H9 (cell line): ENCODE data around the gene C1orf159. TPM values are rescaled to one million over a fixed set of nuclear protein-coding genes. Genes with fewer than 3 reads are reported as not detected.

ENCODE experiments used
- DNase-seq: peaks from one replicate; pipeline ENCODE4 v3.0.0-alpha.2; 2017
- H2AFZ ChIP-seq: one replicate; pipeline ENCODE4 v1.6.1; 2013; ENCODE audit warnings: mild to moderate bottlenecking, low read length, control low read depth, moderate library complexity
- H2AK5ac ChIP-seq: 2 replicates; pipeline ENCODE4 v1.6.1; 2013; ENCODE audit warnings: low read length, control low read depth, mixed read lengths; ENCODE audit not compliant: insufficient read length
- H2BK120ac ChIP-seq: one replicate; pipeline ENCODE4 v1.6.1; 2013; ENCODE audit warnings: low read depth, mild to moderate bottlenecking, low read length, control low read depth, inconsistent platforms; ENCODE audit not compliant: poor library complexity, severe bottlenecking
- H2BK12ac ChIP-seq: 2 replicates; pipeline ENCODE4 v1.6.1; 2013; ENCODE audit warnings: low read length, control low read depth, mixed read lengths, low read depth; ENCODE audit not compliant: insufficient read length
- H2BK15ac ChIP-seq: 2 replicates; pipeline ENCODE4 v1.6.1; 2013; ENCODE audit warnings: low read depth, low read length, control low read depth
- H2BK20ac ChIP-seq: one replicate; pipeline ENCODE4 v1.6.1; 2013; ENCODE audit warnings: low read depth, mild to moderate bottlenecking, low read length, control low read depth, inconsistent platforms; ENCODE audit not compliant: poor library complexity, severe bottlenecking
- H2BK5ac ChIP-seq: 2 replicates; pipeline ENCODE4 v1.6.1; 2013; ENCODE audit warnings: low read length, control low read depth, mixed read lengths; ENCODE audit not compliant: insufficient read length
- H3K14ac ChIP-seq: 2 replicates; pipeline ENCODE4 v1.6.1; 2013; ENCODE audit warnings: low read length, control low read depth; ENCODE audit not compliant: insufficient read depth
- H3K18ac ChIP-seq: 2 replicates; pipeline ENCODE4 v1.6.1; 2013; ENCODE audit warnings: low read depth, mild to moderate bottlenecking, mixed read lengths, low read length, control low read depth; ENCODE audit not compliant: insufficient read length
- H3K23ac ChIP-seq: 2 replicates; pipeline ENCODE4 v1.6.1; 2013; ENCODE audit warnings: low read length, control low read depth, mixed read lengths, low read depth; ENCODE audit not compliant: insufficient read length
- H3K23me2 ChIP-seq: 2 replicates; pipeline ENCODE4 v1.6.1; 2013; ENCODE audit warnings: low read depth, mild to moderate bottlenecking, mixed read lengths, low read length, control low read depth; ENCODE audit not compliant: insufficient read length, poor library complexity, severe bottlenecking
- H3K27ac ChIP-seq: 2 replicates; pipeline ENCODE4 v1.5.1; 2013; ENCODE audit warnings: low read length, control low read depth, mixed read lengths, low read depth; ENCODE audit not compliant: insufficient read length
- H3K27me3 ChIP-seq: 2 replicates; pipeline ENCODE4 v1.6.1; 2013; ENCODE audit warnings: low read length, control low read depth, inconsistent platforms; ENCODE audit not compliant: insufficient read depth
- H3K4ac ChIP-seq: 2 replicates; pipeline ENCODE4 v1.6.1; 2013; ENCODE audit warnings: low read depth, mild to moderate bottlenecking, control low read depth, inconsistent platforms, low read length, moderate library complexity
- H3K4me1 ChIP-seq: 2 replicates; pipeline ENCODE4 v1.6.1; 2013; ENCODE audit warnings: low read length, control low read depth, inconsistent platforms; ENCODE audit not compliant: insufficient read depth
- H3K4me2 ChIP-seq: 2 replicates; pipeline ENCODE4 v1.6.1; 2013; ENCODE audit warnings: low read length, control low read depth, mixed read lengths; ENCODE audit not compliant: insufficient read length, insufficient read depth
- H3K56ac ChIP-seq: 2 replicates; pipeline ENCODE4 v1.6.1; 2013; ENCODE audit warnings: low read depth, mild to moderate bottlenecking, mixed read lengths, low read length, control low read depth; ENCODE audit not compliant: insufficient read length
- H3K79me1 ChIP-seq: 2 replicates; pipeline ENCODE4 v1.6.1; 2013; ENCODE audit warnings: low read depth, mild to moderate bottlenecking, moderate library complexity, low read length, control low read depth, inconsistent platforms; ENCODE audit not compliant: insufficient read depth, poor library complexity, severe bottlenecking
- H3K79me2 ChIP-seq: 2 replicates; pipeline ENCODE4 v1.6.1; 2013; ENCODE audit warnings: low read length, control low read depth, inconsistent platforms; ENCODE audit not compliant: insufficient read depth
- H3K9ac ChIP-seq: 2 replicates; pipeline ENCODE4 v1.6.1; 2013; ENCODE audit warnings: low read length, control low read depth, mixed read lengths; ENCODE audit not compliant: insufficient read length; ENCODE audit errors: extremely low read depth
- H3K9me3 ChIP-seq: one replicate; pipeline ENCODE4 v1.6.1; 2013; ENCODE audit warnings: low read depth, low read length, inconsistent platforms; ENCODE audit not compliant: control insufficient read depth
- H3T11ph ChIP-seq: one replicate; pipeline ENCODE4 v1.6.1; 2013; ENCODE audit warnings: mild to moderate bottlenecking, low read length, control low read depth, inconsistent platforms
- H4K20me1 ChIP-seq: one replicate; pipeline ENCODE4 v1.6.1; 2013; ENCODE audit not compliant: control insufficient read depth, insufficient read length, insufficient read depth
- H4K5ac ChIP-seq: 2 replicates; pipeline ENCODE4 v1.6.1; 2013; ENCODE audit warnings: low read depth, mild to moderate bottlenecking, mixed read lengths, low read length, control low read depth; ENCODE audit not compliant: insufficient read length
- H4K8ac ChIP-seq: replicated peaks from 2 replicates; pipeline ENCODE4 v1.6.1; 2013; ENCODE audit warnings: low read length, control low read depth, mixed read lengths, low read depth; ENCODE audit not compliant: insufficient read length
- H4K91ac ChIP-seq: 2 replicates; pipeline ENCODE4 v1.6.1; 2013; ENCODE audit warnings: low read depth, mild to moderate bottlenecking, moderate library complexity, mixed read lengths, low read length, control low read depth; ENCODE audit not compliant: insufficient read length
- H3K27ac Mint-ChIP-seq, 3 experiments: 2 replicates in 2 of 3; 3 replicates in 1 of 3; pipeline ENCODE4 v1.8.0; 2020 to 2021; ENCODE audit warnings: mixed read lengths in 3 of 3, mild to moderate bottlenecking in 1 of 3, moderate library complexity in 1 of 3
- H3K27me3 Mint-ChIP-seq: 2 replicates; pipeline ENCODE4 v1.8.0; 2021; ENCODE audit warnings: low read depth, mild to moderate bottlenecking, moderate library complexity, mixed read lengths
- H3K36me3 Mint-ChIP-seq, 3 experiments: 2 replicates in 2 of 3; 3 replicates in 1 of 3; pipeline ENCODE4 v1.8.0; 2020 to 2021; ENCODE audit warnings: low read depth in 3 of 3, mixed read lengths in 3 of 3; ENCODE audit not compliant: insufficient read depth in 1 of 3
- H3K4me1 Mint-ChIP-seq, 2 experiments: 2 replicates each; pipeline ENCODE4 v1.8.0; 2020; ENCODE audit warnings: mixed read lengths in 2 of 2
- H3K4me3 Mint-ChIP-seq, 2 experiments: 2 replicates in 1 of 2; 3 replicates in 1 of 2; pipeline ENCODE4 v1.8.0; 2020 to 2021; ENCODE audit warnings: mild to moderate bottlenecking in 2 of 2, mixed read lengths in 2 of 2, moderate library complexity in 1 of 2
- H3K9me3 Mint-ChIP-seq, 2 experiments: 2 replicates in 1 of 2; 3 replicates in 1 of 2; pipeline ENCODE4 v1.8.0; 2020; ENCODE audit warnings: mild to moderate bottlenecking in 2 of 2, mixed read lengths in 2 of 2, moderate library complexity in 1 of 2
- CTCF ChIP-seq: fragments of 200-600 bp; sonication (generic); conservative IDR thresholded peaks from 3 replicates; pipeline ENCODE4 v1.8.0; 2021; ENCODE audit warnings: antibody characterized with exemption, mild to moderate bottlenecking
- WGBS: extraction: QIAGEN DNeasy Blood & Tissue Kit; methylation state at CpG from one replicate; pipeline ENCODE4 v1.1.7; 2013; ENCODE audit warnings: missing lambda C conversion rate, low lambda C conversion rate, mixed read lengths; ENCODE audit not compliant: insufficient read length; ENCODE audit errors: extremely low coverage; 5-methylcytosine and 5-hydroxymethylcytosine counted together
- total RNA-seq: library from RNA; stranded (reverse); gene quantifications from 2 replicates; pipeline ENCODE4 v1.2.1, GENCODE V29; 2021

The C1orf159 gene
- total RNA-seq, 1 experiment from 2014 or later = 12.3 TPM

GRCh38 chr1:1118011-1118875 lies 2.4 kb upstream of the C1orf159 start:
- no peak overlapping the region for H2AFZ ChIP-seq
- H3K27ac Mint-ChIP-seq = no peak overlapping the region
- no peak for TF ChIP-seq CTCF
- H3K27ac ChIP-seq = no peak overlapping the region
- H4K8ac ChIP-seq = no peak overlapping the region
- peaks cover 5% of the 10 kb centered on the region for H3K9me3 ChIP-seq
- no peaks in the 10 kb centered on the region for H4K20me1 ChIP-seq
- H3K56ac ChIP-seq = no peak overlapping the region
- H3K18ac ChIP-seq = no peak overlapping the region
- peak overlapping the region in 1 of 2 experiments; percentile 70; a peak in 1 of 5 replicates for H3K4me3 Mint-ChIP-seq
- no peak overlapping the region for H3K4ac ChIP-seq
- no peaks in the 10 kb centered on the region for H3K79me1 ChIP-seq
- peaks cover 5 to 12% (median 5%) of the 10 kb centered on the region in 3 experiments for H3K36me3 Mint-ChIP-seq
- H2BK12ac ChIP-seq = no peak overlapping the region
- no peak overlapping the region for H2AK5ac ChIP-seq
- H3K27me3 Mint-ChIP-seq = peaks cover 42% of the 10 kb centered on the region
- H4K91ac ChIP-seq = no peak overlapping the region
- H3K4me1 Mint-ChIP-seq = peaks cover 10 to 12% of the 10 kb centered on the region in 2 experiments
- no peak overlapping the region for H2BK20ac ChIP-seq
- no peak overlapping the region for H3K14ac ChIP-seq
- H2BK120ac ChIP-seq = no peak overlapping the region
- peaks cover 6 to 7% of the 10 kb centered on the region in 2 experiments for H3K9me3 Mint-ChIP-seq
- no peak overlapping the region for H2BK5ac ChIP-seq
- peaks cover 3% of the 10 kb centered on the region; the same call in 1 of the 2 replicates for H3K27me3 ChIP-seq
- no peak for DNase-seq
- H3K4me1 ChIP-seq = no peaks in the 10 kb centered on the region
- WGBS = no CpG with 5 or more reads among the region's 33 CpGs
- no peak overlapping the region for H4K5ac ChIP-seq
- H2BK15ac ChIP-seq = no peak overlapping the region
- no peak overlapping the region for H3K23ac ChIP-seq
- peaks cover 8% of the 10 kb centered on the region for H3K23me2 ChIP-seq
- no peak overlapping the region for H3K9ac ChIP-seq
- H3T11ph ChIP-seq = no peak overlapping the region
- no peaks in the 10 kb centered on the region for H3K79me2 ChIP-seq
- no peak overlapping the region for H3K4me2 ChIP-seq
